A549 (cell line): ENCODE data around the gene SCART1.

Experiments
- BHLHE40 ChIP-seq: IDR thresholded peaks from 2 replicates; pipeline ENCODE4 v1.6.1; 2012; ENCODE audit warnings: low read depth, low read length, inconsistent platforms
- CHD4 ChIP-seq: fragments of 200-600 bp; sonication (generic); IDR thresholded peaks from 2 replicates; pipeline ENCODE4 v1.6.1; 2016; ENCODE audit warnings: antibody characterized with exemption, mild to moderate bottlenecking, borderline replicate concordance
- CTCF ChIP-seq: fragments of >200 bp; sonication (Bioruptor Twin); formaldehyde crosslinking; IDR thresholded peaks from 3 replicates; pipeline ENCODE4 v1.5.1; 2016
- EHMT2 ChIP-seq: fragments of 200-600 bp; sonication (generic); IDR thresholded peaks from 2 replicates; pipeline ENCODE4 v1.6.1; 2016; ENCODE audit warnings: antibody characterized with exemption, low read depth, mild to moderate bottlenecking, moderate library complexity
- FOSB ChIP-seq: fragments of 250-450 bp; sonication (Bioruptor Pico); IDR thresholded peaks from 2 replicates; pipeline ENCODE4 v1.5.0; 2020; ENCODE audit warnings: mild to moderate bottlenecking, moderate library complexity
- FOSL2 ChIP-seq, 2 experiments: fragments of 450-650 bp in 1 of 2; fragments of >200 bp in 1 of 2; sonication (Bioruptor Twin) in 1 of 2; formaldehyde crosslinking; IDR thresholded peaks; 2 replicates each; pipeline versions ENCODE4 v1.5.0 to v1.6.1; 2016 to 2020; ENCODE audit warnings: mild to moderate bottlenecking in 1 of 2, moderate library complexity in 1 of 2
- HOXB13 ChIP-seq: fragments of 250-450 bp; sonication (Bioruptor Pico); IDR thresholded peaks from 2 replicates; pipeline ENCODE4 v1.5.0; 2020; ENCODE audit warnings: low read depth, mild to moderate bottlenecking, moderate library complexity
- KDM1A ChIP-seq: fragments of 200-600 bp; sonication (generic); IDR thresholded peaks from 2 replicates; pipeline ENCODE4 v1.6.1; 2016; ENCODE audit warnings: low read depth, mild to moderate bottlenecking
- MYC ChIP-seq: IDR thresholded peaks from 2 replicates; pipeline ENCODE4 v1.6.1; 2012; ENCODE audit warnings: mild to moderate bottlenecking, inconsistent platforms, low read length, improper control_type of control experiment, borderline replicate concordance
- PHF8 ChIP-seq: fragments of 200-600 bp; sonication (generic); IDR thresholded peaks from 2 replicates; pipeline ENCODE4 v1.6.1; 2016; ENCODE audit warnings: low read depth, mild to moderate bottlenecking, antibody characterized with exemption, moderate library complexity, borderline replicate concordance
- POLR2A ChIP-seq: IDR thresholded peaks from 2 replicates; pipeline ENCODE4 v1.6.1; 2012; ENCODE audit warnings: mild to moderate bottlenecking, low read length
- RFX5 ChIP-seq: fragments of 450-650 bp; IDR thresholded peaks from 2 replicates; pipeline ENCODE4 v1.7.1; 2014; ENCODE audit warnings: antibody characterized with exemption, mild to moderate bottlenecking, moderate library complexity
- SREBF2 ChIP-seq: fragments of 450-650 bp; IDR thresholded peaks from 2 replicates; pipeline ENCODE4 v1.6.1; 2014; ENCODE audit warnings: mild to moderate bottlenecking, moderate library complexity

- TF ChIP-seq CTCF: no peak
- TF ChIP-seq POLR2A: no peak
- no peak for TF ChIP-seq BHLHE40
- TF ChIP-seq SREBF2: no peak
- TF ChIP-seq EHMT2: no peak
- TF ChIP-seq FOSB (CRISPR knock-in tag): no peak
- no peak for TF ChIP-seq HOXB13 (CRISPR knock-in tag)
- no peak for TF ChIP-seq KDM1A
- no peak for TF ChIP-seq PHF8
- TF ChIP-seq RFX5: no peak
- TF ChIP-seq MYC: no peak
- TF ChIP-seq FOSL2 (IDR thresholded peaks at IDR 0.05): no peak
- no peak for TF ChIP-seq FOSL2 (CRISPR knock-in tag; IDR thresholded peaks at IDR 0.05)
- TF ChIP-seq CHD4: no peak
Observed at GRCh38 chr10:133467286-133467911, 13.7 kb downstream of the SCART1 start.
